WERI-Rb-1 (cell line): ENCODE results near the gene FHIT.

Source experiments
- DNase-seq: peaks from one replicate; pipeline ENCODE4 v3.0.0-alpha.2; 2020
- H3K27ac ChIP-seq: fragments of 250-450 bp; sonication (Bioruptor Pico); 2 replicates; pipeline ENCODE4 v1.5.1; 2020; ENCODE audit warnings: mild to moderate bottlenecking, moderate library complexity
- H3K27me3 ChIP-seq: fragments of 250-450 bp; sonication (Bioruptor Pico); 2 replicates; pipeline ENCODE4 v1.5.1; 2021; ENCODE audit warnings: mild to moderate bottlenecking, low read depth, moderate library complexity; ENCODE audit not compliant: insufficient read depth, severe bottlenecking
- H3K36me3 ChIP-seq: fragments of 250-450 bp; sonication (Bioruptor Pico); 2 replicates; pipeline ENCODE4 v1.5.1; 2020; ENCODE audit warnings: mild to moderate bottlenecking, moderate library complexity
- H3K4me3 ChIP-seq: 2 replicates; pipeline ENCODE4 v1.5.1; 2011; ENCODE audit warnings: low read depth, mild to moderate bottlenecking, control low read depth, low read length
- H3K9me3 ChIP-seq: fragments of 250-450 bp; sonication (Bioruptor Pico); 2 replicates; pipeline ENCODE4 v1.5.1; 2021; ENCODE audit warnings: mild to moderate bottlenecking, moderate library complexity; ENCODE audit not compliant: severe bottlenecking
- CTCF ChIP-seq: IDR thresholded peaks from 2 replicates; pipeline ENCODE4 v1.5.1; 2011; ENCODE audit warnings: low read depth, mild to moderate bottlenecking, control low read depth, inconsistent platforms, low read length

FHIT gene

DNA sequence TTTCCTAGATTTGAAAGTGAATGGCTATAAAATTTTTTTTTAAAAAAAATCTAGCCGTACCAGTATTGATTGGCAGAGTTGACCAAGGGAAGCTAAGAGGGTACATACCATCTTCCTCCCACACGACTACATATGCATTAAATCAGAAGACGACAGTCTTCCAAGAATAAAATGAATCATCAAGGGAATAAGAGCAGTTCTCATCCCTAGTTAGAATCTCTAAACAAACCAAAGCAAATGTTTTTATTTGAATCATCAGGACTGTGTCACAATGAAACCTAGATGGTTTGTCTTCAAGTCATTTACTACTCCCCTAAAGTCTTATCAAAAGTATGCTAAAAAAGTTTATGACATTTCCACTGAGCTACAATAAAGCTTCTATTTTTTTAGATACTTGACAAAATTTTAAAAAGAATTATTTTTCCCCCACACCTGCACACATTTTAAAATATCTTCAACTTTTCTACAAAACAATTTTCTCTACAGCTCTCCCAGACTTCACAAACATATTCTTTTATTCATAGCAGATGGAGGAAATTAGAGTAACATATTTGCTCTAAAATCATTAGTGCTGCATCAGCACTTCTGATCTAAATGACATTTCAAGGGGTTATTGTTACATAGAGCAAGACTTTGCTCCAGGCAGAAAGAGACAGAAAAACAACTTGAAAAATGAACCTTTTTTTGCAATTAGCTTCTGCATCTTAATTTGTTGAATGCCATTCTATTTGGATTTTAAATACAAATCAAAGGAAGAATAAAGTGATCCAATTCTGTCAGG is 547.1 kb downstream of the FHIT start:
- DNase-seq: no peak
- Histone ChIP-seq H3K4me3 (no peak overlapping the region), H3K9me3 (no peaks in the 10 kb centered on the region), H3K36me3 (no peaks in the 10 kb centered on the region), H3K27me3 (no peaks in the 10 kb centered on the region), H3K27ac (no peak overlapping the region)
- TF ChIP-seq CTCF: no peak

DNA sequence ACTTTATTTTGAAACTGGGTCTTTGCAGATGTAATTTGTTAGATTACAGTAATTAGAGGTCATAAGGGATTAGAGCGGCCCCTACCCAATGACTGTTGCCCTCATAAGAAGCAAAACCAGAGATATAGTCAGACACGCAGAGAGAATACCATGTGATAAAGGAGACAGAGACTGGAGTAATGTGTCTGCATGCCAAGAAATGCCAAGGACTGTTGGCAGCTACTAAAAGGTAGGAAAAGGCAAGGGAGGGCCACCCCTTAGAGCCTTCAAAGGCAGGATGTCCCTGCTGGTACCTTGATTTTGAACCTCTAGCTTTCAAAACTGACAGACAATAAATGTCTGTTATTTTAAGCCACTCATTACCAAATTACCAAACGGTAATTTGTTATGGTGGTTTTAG is 548.2 kb downstream of the FHIT start:
- H3K9me3 ChIP-seq: no peaks in the 10 kb centered on the region
- H3K36me3 ChIP-seq: no peaks in the 10 kb centered on the region
- TF ChIP-seq CTCF: no peak

DNA sequence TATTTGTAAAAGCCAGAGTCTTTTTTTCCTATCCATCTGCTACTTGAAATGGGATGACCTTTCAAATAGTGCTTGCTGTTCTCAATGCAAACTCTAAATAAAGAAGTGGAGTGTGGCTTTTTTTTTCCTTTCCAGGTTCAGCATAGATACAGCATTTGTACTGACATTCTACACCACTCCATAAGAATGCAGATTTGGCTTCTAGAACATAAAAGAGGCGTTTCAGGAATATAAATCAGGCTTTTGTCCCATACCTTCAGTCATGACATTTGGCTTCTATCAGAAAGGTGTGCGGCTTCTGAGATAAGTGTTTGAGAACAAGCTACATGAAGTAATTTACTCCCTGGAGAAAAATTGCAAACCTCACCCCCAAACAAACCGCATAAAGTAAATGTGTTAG is 553.1 kb downstream of the FHIT start:
- no peak for TF ChIP-seq CTCF
- Histone ChIP-seq H3K27me3 (no peaks in the 10 kb centered on the region), H3K36me3 (no peaks in the 10 kb centered on the region), H3K4me3 (no peak overlapping the region), H3K9me3 (no peaks in the 10 kb centered on the region), H3K27ac (no peak overlapping the region)
- no peak for DNase-seq

More for the DNA sequence above, 548.2 kb downstream of the FHIT start:
- no peaks in the 10 kb centered on the region for H3K27me3 ChIP-seq
- no peak for DNase-seq
- H3K4me3 ChIP-seq: no peak overlapping the region
- no peak overlapping the region for H3K27ac ChIP-seq

DNA sequence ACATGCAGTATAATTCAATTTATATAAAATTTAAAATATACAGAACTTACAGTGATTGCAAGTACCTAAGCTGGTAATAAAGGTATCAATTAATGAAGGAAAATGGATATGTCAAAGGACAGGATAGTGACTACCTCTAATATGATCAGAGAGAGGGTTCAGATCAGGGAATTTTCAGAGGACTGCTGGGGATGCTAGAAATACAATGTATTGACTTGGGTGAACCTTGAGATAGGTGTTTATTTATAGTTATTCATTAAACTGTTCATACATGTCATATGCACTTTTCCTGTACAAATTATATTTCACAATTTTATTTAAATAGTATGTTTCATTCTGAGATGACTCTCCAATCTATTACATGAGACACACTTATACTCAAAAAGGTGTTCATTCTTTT is 554.1 kb downstream of the FHIT start:
- TF ChIP-seq CTCF: no peak
- Histone ChIP-seq H3K27ac (no peak overlapping the region), H3K27me3 (no peaks in the 10 kb centered on the region), H3K4me3 (no peak overlapping the region), H3K36me3 (no peaks in the 10 kb centered on the region), H3K9me3 (no peaks in the 10 kb centered on the region)
- DNase-seq: no peak

GRCh38 chr3:60696428-60697125 is 554.7 kb downstream of the FHIT start:
- no peak for TF ChIP-seq CTCF
- H3K36me3 ChIP-seq: no peaks in the 10 kb centered on the region
- H3K27me3 ChIP-seq: no peaks in the 10 kb centered on the region
- H3K4me3 ChIP-seq: no peak overlapping the region
- H3K27ac ChIP-seq: no peak overlapping the region
- no peak for DNase-seq
- H3K9me3 ChIP-seq: no peaks in the 10 kb centered on the region
